Measurements from ENCODE around the gene RIN2. TPM values are rescaled to one million over a fixed set of nuclear protein-coding genes. Genes with fewer than 3 reads are reported as not detected.

Gene RIN2
- total RNA-seq, 4 donors from 2014 or later: 64.5 to 89.4 (median 77.5) TPM

DNA sequence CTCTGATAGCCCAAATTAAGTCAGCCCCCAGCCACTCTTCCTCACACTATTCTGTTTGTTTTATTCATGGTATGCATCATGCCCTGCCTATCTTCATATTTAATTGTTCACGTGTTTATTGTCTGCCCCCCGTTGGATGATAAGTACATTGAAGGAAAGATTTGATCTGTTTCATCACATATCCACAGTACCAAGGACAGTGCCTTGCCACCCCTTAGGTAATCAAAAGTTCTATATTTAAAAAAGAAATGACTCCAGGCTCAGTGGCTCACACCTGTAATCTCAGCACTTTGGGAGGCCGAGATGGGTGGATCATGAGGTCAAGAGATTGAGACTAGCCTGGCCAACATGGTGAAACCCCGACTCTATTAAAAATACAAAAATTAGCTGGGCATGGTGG lies 10.2 kb upstream of the RIN2 start:
- no peaks in the 10 kb centered on the region for H3K9me3 ChIP-seq
- DNase-seq: no peak
- H3K27me3 ChIP-seq: no peaks in the 10 kb centered on the region
- H3K4me3 ChIP-seq (replicated peaks in 1 of 3): no peak overlapping the region
- no peaks in the 10 kb centered on the region for H3K36me3 ChIP-seq
- H3K27ac ChIP-seq: no peak overlapping the region
- WGBS, 2 donors: 96 to 99% methylated on average over 4 of the region's 4 CpGs
- H3K4me1 ChIP-seq: peaks cover 17 to 20% of the 10 kb centered on the region in 2 donors
- TF ChIP-seq, protein P1, sequence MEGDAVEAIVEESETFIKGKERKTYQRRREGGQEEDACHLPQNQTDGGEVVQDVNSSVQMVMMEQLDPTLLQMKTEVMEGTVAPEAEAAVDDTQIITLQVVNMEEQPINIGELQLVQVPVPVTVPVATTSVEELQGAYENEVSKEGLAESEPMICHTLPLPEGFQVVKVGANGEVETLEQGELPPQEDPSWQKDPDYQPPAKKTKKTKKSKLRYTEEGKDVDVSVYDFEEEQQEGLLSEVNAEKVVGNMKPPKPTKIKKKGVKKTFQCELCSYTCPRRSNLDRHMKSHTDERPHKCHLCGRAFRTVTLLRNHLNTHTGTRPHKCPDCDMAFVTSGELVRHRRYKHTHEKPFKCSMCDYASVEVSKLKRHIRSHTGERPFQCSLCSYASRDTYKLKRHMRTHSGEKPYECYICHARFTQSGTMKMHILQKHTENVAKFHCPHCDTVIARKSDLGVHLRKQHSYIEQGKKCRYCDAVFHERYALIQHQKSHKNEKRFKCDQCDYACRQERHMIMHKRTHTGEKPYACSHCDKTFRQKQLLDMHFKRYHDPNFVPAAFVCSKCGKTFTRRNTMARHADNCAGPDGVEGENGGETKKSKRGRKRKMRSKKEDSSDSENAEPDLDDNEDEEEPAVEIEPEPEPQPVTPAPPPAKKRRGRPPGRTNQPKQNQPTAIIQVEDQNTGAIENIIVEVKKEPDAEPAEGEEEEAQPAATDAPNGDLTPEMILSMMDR (IDR thresholded peaks at IDR 0.05): no peak
- no peak for TF ChIP-seq POLR2A (IDR thresholded peaks at IDR 0.05)
- intact Hi-C loops (cut with DNase I): no loop called here

DNA sequence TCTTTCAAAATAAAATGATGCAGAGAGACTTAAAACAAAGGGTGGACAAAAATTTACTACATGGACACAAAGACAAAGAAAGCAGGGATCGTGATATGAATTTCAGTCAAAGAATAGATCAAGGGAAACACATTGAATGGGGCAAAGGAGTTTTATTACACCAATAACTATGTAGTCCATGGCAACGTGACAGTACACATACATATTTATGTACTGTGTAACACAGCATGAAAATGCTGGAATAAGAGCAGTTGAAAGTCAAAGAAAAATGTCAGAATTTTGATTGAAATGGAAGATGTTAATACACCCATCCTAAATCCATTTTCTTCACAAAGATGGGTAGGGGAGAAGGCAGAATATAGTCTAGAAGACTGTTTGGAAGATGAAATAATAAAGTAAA lies 9.4 kb upstream of the RIN2 start:
- WGBS, 2 donors: 86 to 90% methylated on average over 2 of the region's 2 CpGs
- no peaks in the 10 kb centered on the region for H3K9me3 ChIP-seq
- no peaks in the 10 kb centered on the region for H3K36me3 ChIP-seq
- peaks cover 17 to 20% of the 10 kb centered on the region in 2 donors for H3K4me1 ChIP-seq
- TF ChIP-seq, protein P1 (IDR thresholded peaks at IDR 0.05): no peak
- TF ChIP-seq POLR2A (IDR thresholded peaks at IDR 0.05): no peak
- intact Hi-C loops (cut with DNase I): no loop called here
- no peak for DNase-seq
- H3K27ac ChIP-seq: no peak overlapping the region
- no peak overlapping the region for H3K4me3 ChIP-seq (replicated peaks in 1 of 3)
- H3K27me3 ChIP-seq: no peaks in the 10 kb centered on the region

- intact Hi-C loops (cut with DNase I): no loop called here
- H3K9me3 ChIP-seq: no peaks in the 10 kb centered on the region
- DNase-seq: no peak
- H3K4me1 ChIP-seq: peaks cover 17 to 20% of the 10 kb centered on the region in 2 donors
- H3K27ac ChIP-seq: peak overlapping the region; percentile 18 to 72 (median 54)
- TF ChIP-seq, protein P1 (IDR thresholded peaks at IDR 0.05): no peak
- no peak for TF ChIP-seq POLR2A (IDR thresholded peaks at IDR 0.05)
- H3K27me3 ChIP-seq: no peaks in the 10 kb centered on the region
- 75 to 81% methylated on average over 3 of the region's 3 CpGs for WGBS, 2 donors
- no peaks in the 10 kb centered on the region for H3K36me3 ChIP-seq
- no peak overlapping the region for H3K4me3 ChIP-seq (replicated peaks in 1 of 3)
These were observed 8.4 kb upstream of the RIN2 start for GRCh38 chr20:19749618-19750071.

- 23 to 33% methylated on average over 4 of the region's 4 CpGs for WGBS, 2 donors
- H3K27ac ChIP-seq: peak overlapping the region; percentile 18 to 72 (median 54)
These were observed 7.9 kb upstream of the RIN2 start for GRCh38 chr20:19750101-19750606.

More at GRCh38 chr20:19750101-19750606, 7.9 kb upstream of the RIN2 start:
- Histone ChIP-seq H3K4me1 (peaks cover 17 to 20% of the 10 kb centered on the region in 2 donors), H3K9me3 (no peaks in the 10 kb centered on the region), H3K27me3 (no peaks in the 10 kb centered on the region), H3K36me3 (no peaks in the 10 kb centered on the region), H3K4me3 (replicated peaks in 1 of 3) (no peak overlapping the region)
- TF ChIP-seq POLR2A (IDR thresholded peaks at IDR 0.05): no peak
- TF ChIP-seq, protein P1 (IDR thresholded peaks at IDR 0.05): no peak
- DNase-seq: peak; percentile 43 to 49
- intact Hi-C loops (cut with DNase I): no loop called here

Data from thyroid gland (tissue), 4 donors.